H9 (cell line): ENCODE results near the gene CACNA2D4. TPM values are rescaled to one million over a fixed set of nuclear protein-coding genes. Genes with fewer than 3 reads are reported as not detected.
A peak's percentile ranks its signal among the peaks of the same experiment; 100 is the strongest.

Experiments
- DNase-seq: peaks from one replicate; pipeline ENCODE4 v3.0.0-alpha.2; 2017
- H2AFZ ChIP-seq: one replicate; pipeline ENCODE4 v1.6.1; 2013; ENCODE audit warnings: mild to moderate bottlenecking, low read length, control low read depth, moderate library complexity
- H2AK5ac ChIP-seq: 2 replicates; pipeline ENCODE4 v1.6.1; 2013; ENCODE audit warnings: low read length, control low read depth, mixed read lengths; ENCODE audit not compliant: insufficient read length
- H2BK120ac ChIP-seq: one replicate; pipeline ENCODE4 v1.6.1; 2013; ENCODE audit warnings: low read depth, mild to moderate bottlenecking, low read length, control low read depth, inconsistent platforms; ENCODE audit not compliant: poor library complexity, severe bottlenecking
- H2BK12ac ChIP-seq: 2 replicates; pipeline ENCODE4 v1.6.1; 2013; ENCODE audit warnings: low read length, control low read depth, mixed read lengths, low read depth; ENCODE audit not compliant: insufficient read length
- H2BK15ac ChIP-seq: 2 replicates; pipeline ENCODE4 v1.6.1; 2013; ENCODE audit warnings: low read depth, low read length, control low read depth
- H2BK20ac ChIP-seq: one replicate; pipeline ENCODE4 v1.6.1; 2013; ENCODE audit warnings: low read depth, mild to moderate bottlenecking, low read length, control low read depth, inconsistent platforms; ENCODE audit not compliant: poor library complexity, severe bottlenecking
- H2BK5ac ChIP-seq: 2 replicates; pipeline ENCODE4 v1.6.1; 2013; ENCODE audit warnings: low read length, control low read depth, mixed read lengths; ENCODE audit not compliant: insufficient read length
- H3K14ac ChIP-seq: 2 replicates; pipeline ENCODE4 v1.6.1; 2013; ENCODE audit warnings: low read length, control low read depth; ENCODE audit not compliant: insufficient read depth
- H3K18ac ChIP-seq: 2 replicates; pipeline ENCODE4 v1.6.1; 2013; ENCODE audit warnings: low read depth, mild to moderate bottlenecking, mixed read lengths, low read length, control low read depth; ENCODE audit not compliant: insufficient read length
- H3K23ac ChIP-seq: 2 replicates; pipeline ENCODE4 v1.6.1; 2013; ENCODE audit warnings: low read length, control low read depth, mixed read lengths, low read depth; ENCODE audit not compliant: insufficient read length
- H3K23me2 ChIP-seq: 2 replicates; pipeline ENCODE4 v1.6.1; 2013; ENCODE audit warnings: low read depth, mild to moderate bottlenecking, mixed read lengths, low read length, control low read depth; ENCODE audit not compliant: insufficient read length, poor library complexity, severe bottlenecking
- H3K27ac ChIP-seq: 2 replicates; pipeline ENCODE4 v1.5.1; 2013; ENCODE audit warnings: low read length, control low read depth, mixed read lengths, low read depth; ENCODE audit not compliant: insufficient read length
- H3K27me3 ChIP-seq: 2 replicates; pipeline ENCODE4 v1.6.1; 2013; ENCODE audit warnings: low read length, control low read depth, inconsistent platforms; ENCODE audit not compliant: insufficient read depth
- H3K4ac ChIP-seq: 2 replicates; pipeline ENCODE4 v1.6.1; 2013; ENCODE audit warnings: low read depth, mild to moderate bottlenecking, control low read depth, inconsistent platforms, low read length, moderate library complexity
- H3K4me1 ChIP-seq: 2 replicates; pipeline ENCODE4 v1.6.1; 2013; ENCODE audit warnings: low read length, control low read depth, inconsistent platforms; ENCODE audit not compliant: insufficient read depth
- H3K4me2 ChIP-seq: 2 replicates; pipeline ENCODE4 v1.6.1; 2013; ENCODE audit warnings: low read length, control low read depth, mixed read lengths; ENCODE audit not compliant: insufficient read length, insufficient read depth
- H3K56ac ChIP-seq: 2 replicates; pipeline ENCODE4 v1.6.1; 2013; ENCODE audit warnings: low read depth, mild to moderate bottlenecking, mixed read lengths, low read length, control low read depth; ENCODE audit not compliant: insufficient read length
- H3K79me1 ChIP-seq: 2 replicates; pipeline ENCODE4 v1.6.1; 2013; ENCODE audit warnings: low read depth, mild to moderate bottlenecking, moderate library complexity, low read length, control low read depth, inconsistent platforms; ENCODE audit not compliant: insufficient read depth, poor library complexity, severe bottlenecking
- H3K79me2 ChIP-seq: 2 replicates; pipeline ENCODE4 v1.6.1; 2013; ENCODE audit warnings: low read length, control low read depth, inconsistent platforms; ENCODE audit not compliant: insufficient read depth
- H3K9ac ChIP-seq: 2 replicates; pipeline ENCODE4 v1.6.1; 2013; ENCODE audit warnings: low read length, control low read depth, mixed read lengths; ENCODE audit not compliant: insufficient read length; ENCODE audit errors: extremely low read depth
- H3K9me3 ChIP-seq: one replicate; pipeline ENCODE4 v1.6.1; 2013; ENCODE audit warnings: low read depth, low read length, inconsistent platforms; ENCODE audit not compliant: control insufficient read depth
- H3T11ph ChIP-seq: one replicate; pipeline ENCODE4 v1.6.1; 2013; ENCODE audit warnings: mild to moderate bottlenecking, low read length, control low read depth, inconsistent platforms
- H4K20me1 ChIP-seq: one replicate; pipeline ENCODE4 v1.6.1; 2013; ENCODE audit not compliant: control insufficient read depth, insufficient read length, insufficient read depth
- H4K5ac ChIP-seq: 2 replicates; pipeline ENCODE4 v1.6.1; 2013; ENCODE audit warnings: low read depth, mild to moderate bottlenecking, mixed read lengths, low read length, control low read depth; ENCODE audit not compliant: insufficient read length
- H4K8ac ChIP-seq: replicated peaks from 2 replicates; pipeline ENCODE4 v1.6.1; 2013; ENCODE audit warnings: low read length, control low read depth, mixed read lengths, low read depth; ENCODE audit not compliant: insufficient read length
- H4K91ac ChIP-seq: 2 replicates; pipeline ENCODE4 v1.6.1; 2013; ENCODE audit warnings: low read depth, mild to moderate bottlenecking, moderate library complexity, mixed read lengths, low read length, control low read depth; ENCODE audit not compliant: insufficient read length
- H3K27ac Mint-ChIP-seq, 3 experiments: 2 replicates in 2 of 3; 3 replicates in 1 of 3; pipeline ENCODE4 v1.8.0; 2020 to 2021; ENCODE audit warnings: mixed read lengths in 3 of 3, mild to moderate bottlenecking in 1 of 3, moderate library complexity in 1 of 3
- H3K27me3 Mint-ChIP-seq: 2 replicates; pipeline ENCODE4 v1.8.0; 2021; ENCODE audit warnings: low read depth, mild to moderate bottlenecking, moderate library complexity, mixed read lengths
- H3K36me3 Mint-ChIP-seq, 3 experiments: 2 replicates in 2 of 3; 3 replicates in 1 of 3; pipeline ENCODE4 v1.8.0; 2020 to 2021; ENCODE audit warnings: low read depth in 3 of 3, mixed read lengths in 3 of 3; ENCODE audit not compliant: insufficient read depth in 1 of 3
- H3K4me1 Mint-ChIP-seq, 2 experiments: 2 replicates each; pipeline ENCODE4 v1.8.0; 2020; ENCODE audit warnings: mixed read lengths in 2 of 2
- H3K4me3 Mint-ChIP-seq, 2 experiments: 2 replicates in 1 of 2; 3 replicates in 1 of 2; pipeline ENCODE4 v1.8.0; 2020 to 2021; ENCODE audit warnings: mild to moderate bottlenecking in 2 of 2, mixed read lengths in 2 of 2, moderate library complexity in 1 of 2
- H3K9me3 Mint-ChIP-seq, 2 experiments: 2 replicates in 1 of 2; 3 replicates in 1 of 2; pipeline ENCODE4 v1.8.0; 2020; ENCODE audit warnings: mild to moderate bottlenecking in 2 of 2, mixed read lengths in 2 of 2, moderate library complexity in 1 of 2
- WGBS: extraction: QIAGEN DNeasy Blood & Tissue Kit; methylation state at CpG from one replicate; pipeline ENCODE4 v1.1.7; 2013; ENCODE audit warnings: missing lambda C conversion rate, low lambda C conversion rate, mixed read lengths; ENCODE audit not compliant: insufficient read length; ENCODE audit errors: extremely low coverage; 5-methylcytosine and 5-hydroxymethylcytosine counted together
- total RNA-seq: library from RNA; stranded (reverse); gene quantifications from 2 replicates; pipeline ENCODE4 v1.2.1, GENCODE V29; 2021
- TF ChIP-seq, protein P1 (sequence below): fragments of 200-600 bp; sonication (generic); conservative IDR thresholded peaks from 3 replicates; pipeline ENCODE4 v1.8.0; 2021; ENCODE audit warnings: antibody characterized with exemption, mild to moderate bottlenecking

CACNA2D4 gene
- total RNA-seq, 1 experiment from 2014 or later, result 0.79 TPM

DNA sequence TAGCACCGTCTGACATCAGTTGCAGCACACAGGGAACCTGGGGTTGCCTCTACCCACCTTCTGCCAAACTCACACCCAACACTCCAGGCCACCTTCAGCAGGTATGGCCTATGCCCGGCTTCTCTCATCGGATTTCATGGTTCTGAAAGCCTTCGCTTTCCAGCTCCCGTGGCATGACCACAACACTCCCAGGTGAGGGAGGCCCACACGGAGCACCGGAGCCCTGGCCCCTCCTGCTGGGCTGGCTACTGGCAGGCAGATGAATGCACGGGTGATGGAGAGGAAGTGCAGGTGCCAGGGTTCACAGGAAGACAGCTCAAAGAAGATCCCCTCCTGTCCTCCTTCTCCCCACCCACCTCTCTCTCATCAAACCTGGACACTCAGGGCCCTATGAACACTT, 37.2 kb downstream of the CACNA2D4 start:
- H3K9ac ChIP-seq, result no peak overlapping the region
- DNase-seq, result peak; percentile 18
- WGBS, result no CpG with 5 or more reads among the region's 8 CpGs
- TF ChIP-seq, protein P1, sequence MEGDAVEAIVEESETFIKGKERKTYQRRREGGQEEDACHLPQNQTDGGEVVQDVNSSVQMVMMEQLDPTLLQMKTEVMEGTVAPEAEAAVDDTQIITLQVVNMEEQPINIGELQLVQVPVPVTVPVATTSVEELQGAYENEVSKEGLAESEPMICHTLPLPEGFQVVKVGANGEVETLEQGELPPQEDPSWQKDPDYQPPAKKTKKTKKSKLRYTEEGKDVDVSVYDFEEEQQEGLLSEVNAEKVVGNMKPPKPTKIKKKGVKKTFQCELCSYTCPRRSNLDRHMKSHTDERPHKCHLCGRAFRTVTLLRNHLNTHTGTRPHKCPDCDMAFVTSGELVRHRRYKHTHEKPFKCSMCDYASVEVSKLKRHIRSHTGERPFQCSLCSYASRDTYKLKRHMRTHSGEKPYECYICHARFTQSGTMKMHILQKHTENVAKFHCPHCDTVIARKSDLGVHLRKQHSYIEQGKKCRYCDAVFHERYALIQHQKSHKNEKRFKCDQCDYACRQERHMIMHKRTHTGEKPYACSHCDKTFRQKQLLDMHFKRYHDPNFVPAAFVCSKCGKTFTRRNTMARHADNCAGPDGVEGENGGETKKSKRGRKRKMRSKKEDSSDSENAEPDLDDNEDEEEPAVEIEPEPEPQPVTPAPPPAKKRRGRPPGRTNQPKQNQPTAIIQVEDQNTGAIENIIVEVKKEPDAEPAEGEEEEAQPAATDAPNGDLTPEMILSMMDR, result no peak
- H2BK15ac ChIP-seq, result no peak overlapping the region
- H4K5ac ChIP-seq, result no peak overlapping the region
- no peak overlapping the region for H3T11ph ChIP-seq
- no peak overlapping the region for H3K14ac ChIP-seq
- no peak overlapping the region for H3K4me2 ChIP-seq
- no peak overlapping the region for H3K18ac ChIP-seq
- H2AK5ac ChIP-seq, result no peak overlapping the region
- H3K27me3 ChIP-seq, result no peaks in the 10 kb centered on the region
- no peaks in the 10 kb centered on the region for H3K79me1 ChIP-seq
- H3K36me3 Mint-ChIP-seq, result peaks cover 0 to 5% (median 0%) of the 10 kb centered on the region in 3 experiments; a peak in 2 of 7 replicates
- H3K4ac ChIP-seq, result no peak overlapping the region
- H2BK12ac ChIP-seq, result no peak overlapping the region
- H3K79me2 ChIP-seq, result no peaks in the 10 kb centered on the region
- no peaks in the 10 kb centered on the region for H3K9me3 Mint-ChIP-seq
- H4K20me1 ChIP-seq, result no peaks in the 10 kb centered on the region
- H3K56ac ChIP-seq, result no peak overlapping the region
- no peak overlapping the region for H3K27ac Mint-ChIP-seq
- no peaks in the 10 kb centered on the region for H3K4me1 Mint-ChIP-seq
- H3K27ac ChIP-seq, result no peak overlapping the region
- no peak overlapping the region for H3K4me3 Mint-ChIP-seq
- no peak overlapping the region for H2BK120ac ChIP-seq
- no peak overlapping the region for H4K91ac ChIP-seq
- H3K23ac ChIP-seq, result no peak overlapping the region
- H3K27me3 Mint-ChIP-seq, result no peaks in the 10 kb centered on the region; the same call in 1 of the 2 replicates
- H3K9me3 ChIP-seq, result no peaks in the 10 kb centered on the region
- no peak overlapping the region for H2AFZ ChIP-seq
- H3K4me1 ChIP-seq, result no peaks in the 10 kb centered on the region
- no peak overlapping the region for H2BK20ac ChIP-seq
- no peaks in the 10 kb centered on the region for H3K23me2 ChIP-seq
- no peak overlapping the region for H4K8ac ChIP-seq
- H2BK5ac ChIP-seq, result no peak overlapping the region
